GM23338 (cell line): ENCODE measurements around the gene MAST3. TPM values are rescaled to one million over a fixed set of nuclear protein-coding genes. Genes with fewer than 3 reads are reported as not detected.

Experiments
- ATAC-seq: fragments of 200-7000 bp; cut with Tn5 transposase; 3 replicates; pipeline ENCODE4 v1.9.1; 2020
- DNase-seq: peaks from one replicate; pipeline ENCODE4 v3.0.0-alpha.2; 2015; ENCODE audit warnings: low spot score
- H2AFZ ChIP-seq: fragments of 200-600 bp; sonication (generic); 2 replicates; pipeline ENCODE4 v1.8.0; 2016; ENCODE audit warnings: antibody characterized with exemption, mild to moderate bottlenecking, moderate library complexity
- H3F3A ChIP-seq: fragments of 200-600 bp; sonication (generic); replicated peaks from 2 replicates; pipeline ENCODE4 v1.8.0; 2017; ENCODE audit warnings: antibody characterized with exemption, mixed run types, low read depth
- H3K27ac ChIP-seq: fragments of 200-600 bp; sonication (generic); 2 replicates; pipeline ENCODE4 v1.6.1; 2016; ENCODE audit warnings: low read depth
- H3K27me3 ChIP-seq: fragments of 200-600 bp; sonication (generic); 2 replicates; pipeline ENCODE4 v1.8.0; 2016; ENCODE audit warnings: mild to moderate bottlenecking, mixed run types, moderate library complexity; ENCODE audit not compliant: insufficient read depth
- H3K36me3 ChIP-seq: fragments of 200-600 bp; sonication (generic); 2 replicates; pipeline ENCODE4 v1.8.0; 2016; ENCODE audit warnings: mild to moderate bottlenecking; ENCODE audit not compliant: insufficient read depth
- H3K4me1 ChIP-seq: fragments of 200-600 bp; sonication (generic); 2 replicates; pipeline ENCODE4 v1.8.0; 2016; ENCODE audit warnings: mild to moderate bottlenecking, moderate library complexity; ENCODE audit not compliant: insufficient read depth
- H3K4me2 ChIP-seq: fragments of 200-600 bp; sonication (generic); 2 replicates; pipeline ENCODE4 v1.7.1; 2017; ENCODE audit warnings: mixed run types
- H3K4me3 ChIP-seq: fragments of 200-600 bp; sonication (generic); 2 replicates; pipeline ENCODE4 v1.6.1; 2016; ENCODE audit warnings: mixed run types
- H3K79me2 ChIP-seq: fragments of 200-600 bp; sonication (generic); replicated peaks from 2 replicates; pipeline ENCODE4 v1.8.0; 2017; ENCODE audit warnings: mild to moderate bottlenecking; ENCODE audit not compliant: insufficient read depth
- H3K9me2 ChIP-seq: fragments of 200-600 bp; sonication (generic); 2 replicates; pipeline ENCODE4 v1.8.0; 2017; ENCODE audit not compliant: insufficient read depth
- H4K20me1 ChIP-seq: fragments of 200-600 bp; sonication (generic); replicated peaks from 2 replicates; pipeline ENCODE4 v1.8.0; 2017; ENCODE audit warnings: mild to moderate bottlenecking; ENCODE audit not compliant: insufficient read depth
- H3K27ac Mint-ChIP-seq: 2 replicates; pipeline ENCODE4 v1.8.0; 2020; ENCODE audit warnings: inconsistent platforms, mild to moderate bottlenecking, moderate library complexity, mixed read lengths
- H3K27me3 Mint-ChIP-seq: 3 replicates; pipeline ENCODE4 v1.8.0; 2022; ENCODE audit warnings: low read depth, mild to moderate bottlenecking, moderate library complexity, mixed read lengths, inconsistent platforms; ENCODE audit not compliant: insufficient read depth, poor library complexity
- H3K36me3 Mint-ChIP-seq: 3 replicates; pipeline ENCODE4 v1.8.0; 2021; ENCODE audit warnings: low read depth, mild to moderate bottlenecking, inconsistent platforms, moderate library complexity, mixed read lengths
- H3K4me1 Mint-ChIP-seq: 3 replicates; pipeline ENCODE4 v1.8.0; 2020; ENCODE audit warnings: mild to moderate bottlenecking, inconsistent platforms, mixed read lengths
- H3K4me3 Mint-ChIP-seq: 3 replicates; pipeline ENCODE4 v1.8.0; 2021; ENCODE audit warnings: moderate library complexity, mild to moderate bottlenecking, inconsistent platforms, mixed read lengths
- H3K9me3 Mint-ChIP-seq: 3 replicates; pipeline ENCODE4 v1.8.0; 2020; ENCODE audit warnings: moderate library complexity, mild to moderate bottlenecking, inconsistent platforms, mixed read lengths
- CREB1 ChIP-seq: fragments of 250-450 bp; sonication (Bioruptor Pico); IDR thresholded peaks from 2 replicates; pipeline ENCODE4 v1.5.0; 2020; ENCODE audit warnings: low read depth, mild to moderate bottlenecking, moderate library complexity
- CTCF ChIP-seq, 2 experiments: fragments of 200-600 bp in 1 of 2; sonication (generic) in 1 of 2; conservative IDR thresholded peaks; 2 replicates each; pipeline versions ENCODE4 v1.5.1 to v1.6.1; 2016 to 2017; ENCODE audit warnings: antibody characterized with exemption in 2 of 2, low read depth in 2 of 2, mild to moderate bottlenecking in 2 of 2, moderate library complexity in 1 of 2
- ETS1 ChIP-seq: IDR thresholded peaks from 2 replicates; pipeline ENCODE4 v1.6.1; 2016; ENCODE audit warnings: antibody characterized with exemption
- EZH2 ChIP-seq: fragments of 200-600 bp; sonication (generic); IDR thresholded peaks from one replicate; pipeline ENCODE4 v1.8.0; 2017; ENCODE audit warnings: antibody characterized with exemption, mild to moderate bottlenecking, low read depth; ENCODE audit not compliant: unreplicated experiment
- EZH2phosphoT487 ChIP-seq: fragments of 200-600 bp; sonication (generic); IDR thresholded peaks from one replicate; pipeline ENCODE4 v1.8.1; 2018; ENCODE audit warnings: antibody characterized with exemption; ENCODE audit not compliant: unreplicated experiment
- JUNB ChIP-seq: IDR thresholded peaks from one replicate; pipeline ENCODE4 v1.6.1; 2016; ENCODE audit warnings: antibody characterized with exemption; ENCODE audit not compliant: unreplicated experiment
- NANOG ChIP-seq: IDR thresholded peaks from 2 replicates; pipeline ENCODE4 v1.6.1; 2016; ENCODE audit warnings: antibody characterized with exemption, borderline replicate concordance
- POLR2AphosphoS5 ChIP-seq: IDR thresholded peaks from 2 replicates; pipeline ENCODE4 v1.6.1; 2016; ENCODE audit warnings: antibody characterized with exemption, low read depth
- REST ChIP-seq: IDR thresholded peaks from one replicate; pipeline ENCODE4 v1.6.1; 2018; ENCODE audit warnings: antibody characterized with exemption; ENCODE audit not compliant: unreplicated experiment
- STAT1 ChIP-seq: IDR thresholded peaks from one replicate; pipeline ENCODE4 v1.6.1; 2016; ENCODE audit warnings: antibody characterized with exemption; ENCODE audit not compliant: unreplicated experiment
- ZNF114 ChIP-seq: fragments of 250-450 bp; sonication (Bioruptor Pico); IDR thresholded peaks from 2 replicates; pipeline ENCODE4 v1.5.0; 2020; ENCODE audit warnings: mild to moderate bottlenecking, moderate library complexity
- ZNF331 ChIP-seq: fragments of 250-450 bp; sonication (Bioruptor Pico); IDR thresholded peaks from 2 replicates; pipeline ENCODE4 v1.5.0; 2020; ENCODE audit warnings: low read depth, mild to moderate bottlenecking, moderate library complexity
- ZNF462 ChIP-seq: fragments of 250-450 bp; sonication (Bioruptor Pico); IDR thresholded peaks from 2 replicates; pipeline ENCODE4 v1.5.0; 2020; ENCODE audit warnings: mild to moderate bottlenecking, moderate library complexity
- polyA plus RNA-seq: library from polyadenylated mRNA; unstranded; fragments of >200 nt; fragmentation: Nextera tagmentation; extraction: Ambion mirVana; gene quantifications from 2 replicates; pipeline ENCODE4 v1.2.1, GENCODE V29; 2016
- total RNA-seq: library from RNA; depleted of rRNA; stranded (reverse); fragments of >200 nt; shearing (Covaris generic); gene quantifications from 2 replicates; pipeline ENCODE4 v1.2.3, GENCODE V29; 2014

The MAST3 gene
- total and polyA plus RNA-seq, 2 experiments from 2014 or later, result 5.6 to 8.8 TPM

- H3K4me1 ChIP-seq, result no peaks in the 10 kb centered on the region
- ATAC-seq, result no peak
- TF ChIP-seq ZNF114 (CRISPR knock-in tag) (no peak), JUNB (no peak), ETS1 (no peak), REST (no peak), NANOG (no peak), ZNF462 (CRISPR knock-in tag) (no peak), CTCF (conservative IDR thresholded peaks at IDR 0.05; ENCODE audit: low read depth in 2 of 2) (no peak), EZH2 (no peak), POLR2AphosphoS5 (no peak), EZH2phosphoT487 (no peak), STAT1 (no peak), ZNF331 (CRISPR knock-in tag) (no peak), CREB1 (CRISPR knock-in tag) (no peak)
- Mint-ChIP-seq H3K27me3 (peaks cover 18% of the 10 kb centered on the region), H3K36me3 (no peaks in the 10 kb centered on the region), H3K9me3 (no peaks in the 10 kb centered on the region), H3K4me1 (0 out of 3 replicates have a peak, but pooled peaks cover 2% of the 10 kb centered on the region), H3K4me3 (no peak overlapping the region), H3K27ac (no peak overlapping the region)
- no peaks in the 10 kb centered on the region for H3K27me3 ChIP-seq
- no peak overlapping the region for H2AFZ ChIP-seq
- H3K36me3 ChIP-seq, result no peaks in the 10 kb centered on the region
- no peak overlapping the region for H3K4me2 ChIP-seq
- no peaks in the 10 kb centered on the region for H4K20me1 ChIP-seq
- H3K4me3 ChIP-seq, result no peak overlapping the region
- 0 out of 2 replicates have a peak, but pooled peaks cover 5% of the 10 kb centered on the region for H3F3A ChIP-seq
- no peak for DNase-seq
- H3K9me2 ChIP-seq, result no peaks in the 10 kb centered on the region
- H3K27ac ChIP-seq, result no peak overlapping the region
- H3K79me2 ChIP-seq, result no peaks in the 10 kb centered on the region
Observed at GRCh38 chr19:18055967-18056366, 41.6 kb upstream of the MAST3 start.
